ENCODE measurements around the gene EMD.

EMD gene

GRCh38 chrX:154353172-154353843 is 25.8 kb upstream of the EMD start:
- no peak for TF ChIP-seq CTCF (conservative IDR thresholded peaks at IDR 0.05)
- no peak overlapping the region for H3K27ac ChIP-seq

- H3K27ac ChIP-seq = no peak overlapping the region
- no peak for TF ChIP-seq CTCF (conservative IDR thresholded peaks at IDR 0.05)
These were observed 25.1 kb upstream of the EMD start for GRCh38 chrX:154354013-154354412.

GRCh38 chrX:154354516-154354915 is 24.6 kb upstream of the EMD start:
- TF ChIP-seq CTCF (conservative IDR thresholded peaks at IDR 0.05) = no peak
- no peak overlapping the region for H3K27ac ChIP-seq

GRCh38 chrX:154355094-154355775 is 23.9 kb upstream of the EMD start:
- TF ChIP-seq CTCF (conservative IDR thresholded peaks at IDR 0.05) = no peak
- H3K27ac ChIP-seq = no peak overlapping the region

- H3K27ac ChIP-seq = no peak overlapping the region
- TF ChIP-seq CTCF (conservative IDR thresholded peaks at IDR 0.05) = no peak
These were observed 23.3 kb upstream of the EMD start for GRCh38 chrX:154355776-154356140.

GRCh38 chrX:154356596-154356995 is 22.5 kb upstream of the EMD start:
- H3K27ac ChIP-seq = no peak overlapping the region
- TF ChIP-seq CTCF (conservative IDR thresholded peaks at IDR 0.05) = no peak

- H3K27ac ChIP-seq = no peak overlapping the region
- no peak for TF ChIP-seq CTCF (conservative IDR thresholded peaks at IDR 0.05)
These were observed 21.9 kb upstream of the EMD start for GRCh38 chrX:154357205-154357604.

Data from VCaP (cell line).